ENCODE measurements around the gene CCDC60. TPM values are rescaled to one million over a fixed set of nuclear protein-coding genes. Genes with fewer than 3 reads are reported as not detected.

Gene CCDC60
- total and polyA plus RNA-seq, 2 of the 13 experiments (the other 11 are each of a cell fraction or from before 2014, with no cell fraction given), result not detected

Other genes starting within 250 kb of the CCDC60 start
- 0.44 and 0.49 TPM in 2 replicates for gene HSPB8, start 155.8 kb upstream of the CCDC60 start, total RNA-seq (2016; rRNA removed; fragmentation: Illumina TruSeq; extraction: Trizol)
- gene HSPB8, start 155.8 kb upstream of the CCDC60 start, polyA plus RNA-seq (2011; rRNA removed), result 0.54 and 0.60 TPM in 2 replicates